Transverse colon (tissue), 4 donors: ENCODE data around the gene NMU.

ENCODE experiments used
- CTCF ChIP-seq, 5 experiments: fragments of 200-600 bp in 3 of 5; fragments of 450-650 bp in 2 of 5; sonication (generic) in 3 of 5; IDR thresholded peaks; 1 replicate in 2 of 5; 2 replicates in 3 of 5; pipeline ENCODE4 v1.5.1; 2016 to 2017; ENCODE audit warnings: antibody characterized with exemption in 5 of 5, inconsistent platforms in 3 of 5, mild to moderate bottlenecking in 2 of 5, moderate library complexity in 1 of 5
- POLR2A ChIP-seq: fragments of 450-650 bp; IDR thresholded peaks from one replicate; pipeline ENCODE4 v1.6.1; 2016; ENCODE audit warnings: antibody characterized with exemption, mild to moderate bottlenecking, moderate library complexity
- POLR2AphosphoS5 ChIP-seq, 3 donors: sonication (generic); formaldehyde crosslinking; IDR thresholded peaks; one replicate each; pipeline ENCODE4 v1.6.1; 2016; ENCODE audit warnings: antibody characterized with exemption in 3 of 3

GRCh38 chr4:55547466-55547770 is 88.7 kb downstream of the NMU start:
- no peak for TF ChIP-seq POLR2AphosphoS5 (IDR thresholded peaks at IDR 0.05)
- no peak for TF ChIP-seq CTCF (IDR thresholded peaks at IDR 0.05)
- TF ChIP-seq POLR2A: no peak
